ENCODE measurements around the gene UNC13A. TPM values are rescaled to one million over a fixed set of nuclear protein-coding genes. Genes with fewer than 3 reads are reported as not detected.

Gene UNC13A
- total and polyA plus RNA-seq, 2 of the 13 experiments (the other 11 are each of a cell fraction or from before 2014, with no cell fraction given): 0.11 to 0.45 TPM

GRCh38 chr19:17671906-17672305, 16.2 kb downstream of the UNC13A start (continued):
- TF ChIP-seq ZNF281 (CRISPR knock-in tag; IDR thresholded peaks at IDR 0.05; ENCODE audit: borderline replicate concordance): peak; percentile 86
- peak; percentile 86 for TF ChIP-seq NFYC (CRISPR knock-in tag; IDR thresholded peaks at IDR 0.05)
- TF ChIP-seq ZNF143 (CRISPR knock-in tag; IDR thresholded peaks at IDR 0.05): peak; percentile 89
- no peak for TF ChIP-seq FLYWCH1 (CRISPR knock-in tag; IDR thresholded peaks at IDR 0.05)

GRCh38 chr19:17669419-17669818, 18.7 kb downstream of the UNC13A start:
- no peaks in the 10 kb centered on the region for H3K4me1 ChIP-seq (ENCODE audit: insufficient read depth, low read length)
- no TSS peak for BruUV-seq (replicated peaks)
- WGBS (ENCODE audit: low lambda C conversion rate): 55% methylated on average over 7 of the region's 9 CpGs
- no peaks in the 10 kb centered on the region for H3K79me2 ChIP-seq (ENCODE audit: insufficient read depth, low read length)
- peaks cover 0 to 5% of the 10 kb centered on the region in 2 experiments; a peak in 2 of 5 replicates for H3K27me3 ChIP-seq (ENCODE audit: control insufficient read depth in 1 of 2, insufficient read depth in 2 of 2, low read length in 2 of 2)
- no peak overlapping the region for H3K9ac ChIP-seq (ENCODE audit: insufficient read depth, low read depth, low read length)
- H3K36me3 ChIP-seq (replicated peaks in 1 of 2; ENCODE audit: control insufficient read depth in 1 of 2, insufficient read depth in 2 of 2, low read length in 2 of 2): no peaks in the 10 kb centered on the region
- ChIA-PET CTCF (ENCODE audit: low intra/inter-chr PET ratio, low total read pairs) (no interaction called here), POLR2A (no interaction called here)
- intact Hi-C loops (cut with micrococcal nuclease; ENCODE audit: unreplicated experiment) (no loop called here), in situ Hi-C loops (cut with HindIII; ENCODE audit: extremely low pct_ligation_motif_present, low pct_unique_long_range_greater_than_20kb) (no loop called here)
- no peak overlapping the region for H3K4me3 ChIP-seq (replicated peaks in 1 of 3; ENCODE audit: insufficient read depth in 1 of 3, low read depth in 2 of 3, low read length in 3 of 3)
- H2AFZ ChIP-seq (ENCODE audit: low read length): no peak overlapping the region
- no peak overlapping the region for H3K27ac ChIP-seq (ENCODE audit: extremely low read length, insufficient read depth, low read length)
- peaks cover 14% of the 10 kb centered on the region for H3K9me3 ChIP-seq (ENCODE audit: low read length)
- ATAC-seq (no peak), DNase-seq (ENCODE audit: low spot score) (no peak), FAIRE-seq (no peak)
- H4K20me1 ChIP-seq (ENCODE audit: insufficient read depth, low read length): no peaks in the 10 kb centered on the region
- no peak overlapping the region for H3K4me2 ChIP-seq (ENCODE audit: low read depth, low read length)
- no peak for TF ChIP-seq ZNF10 (CRISPR knock-in tag; IDR thresholded peaks at IDR 0.05; ENCODE audit: borderline replicate concordance, low read depth)
- TF ChIP-seq ZC3H13 (CRISPR knock-in tag; IDR thresholded peaks at IDR 0.05): no peak
- no peak for TF ChIP-seq MXD3 (CRISPR knock-in tag; IDR thresholded peaks at IDR 0.05)
- no peak for TF ChIP-seq ZBTB1 (CRISPR knock-in tag; IDR thresholded peaks at IDR 0.05; ENCODE audit: borderline replicate concordance)
- TF ChIP-seq POLR2AphosphoS5 (IDR thresholded peaks at IDR 0.05; ENCODE audit: low read depth, low read length): no peak
- TF ChIP-seq ZC3H4 (CRISPR knock-in tag; IDR thresholded peaks at IDR 0.05; ENCODE audit: borderline replicate concordance): no peak
- TF ChIP-seq ZBTB7B (CRISPR knock-in tag; IDR thresholded peaks at IDR 0.05): no peak
- TF ChIP-seq HNF1B (CRISPR knock-in tag; IDR thresholded peaks at IDR 0.05): no peak
- TF ChIP-seq ZNF609 (CRISPR knock-in tag; IDR thresholded peaks at IDR 0.05; ENCODE audit: borderline replicate concordance): no peak
- TF ChIP-seq ELF3 (CRISPR knock-in tag; IDR thresholded peaks at IDR 0.05): no peak

Data from HepG2 (cell line).